GM12891 (cell line): ENCODE results near the gene NOL3.

Experiments
- PAX5 ChIP-seq: IDR thresholded peaks from 2 replicates; pipeline ENCODE4 v1.6.1; 2011; ENCODE audit warnings: low read length, moderate library complexity, mild to moderate bottlenecking; ENCODE audit not compliant: insufficient read depth, severe bottlenecking
- POLR2A ChIP-seq: IDR thresholded peaks from 2 replicates; pipeline ENCODE4 v1.6.1; 2011; ENCODE audit warnings: low read depth, low read length, control low read depth
- POLR2AphosphoS5 ChIP-seq: IDR thresholded peaks from 2 replicates; pipeline ENCODE4 v1.6.1; 2011; ENCODE audit warnings: low read depth, low read length, control low read depth
- POU2F2 ChIP-seq: IDR thresholded peaks from 2 replicates; pipeline ENCODE4 v1.6.1; 2011; ENCODE audit warnings: low read depth, mild to moderate bottlenecking, control low read depth, low read length, moderate library complexity
- SPI1 ChIP-seq: IDR thresholded peaks from 2 replicates; pipeline ENCODE4 v1.6.1; 2011; ENCODE audit warnings: low read depth, low read length, control low read depth
- TAF1 ChIP-seq: IDR thresholded peaks from 2 replicates; pipeline ENCODE4 v1.6.1; 2011; ENCODE audit warnings: low read depth, low read length, control low read depth

GRCh38 chr16:67208154-67208896 is 38.0 kb downstream of the NOL3 start:
- TF ChIP-seq POLR2AphosphoS5 (no peak), POLR2A (0 out of 2 replicates have a peak, but pooled peaks have one; percentile 11), TAF1 (no peak), PAX5 (no peak), POU2F2 (no peak), SPI1 (no peak)
